ENCODE results near the gene MIEN1.
"Not testable (repeated sequence)": the region's sequence is repeated elsewhere in the genome, so short reads cannot be mapped to it uniquely, and the experiment has no call there.

The MIEN1 gene

GRCh38 chr17:39739885-39740356, 9.6 kb upstream of the MIEN1 start:
- peak; percentile 14 for DNase-seq

- peak; percentile 73 for DNase-seq
Measured at GRCh38 chr17:39738983-39739884, 8.9 kb upstream of the MIEN1 start.

- DNase-seq: peak; percentile 56
Measured at GRCh38 chr17:39738568-39738901, 8.2 kb upstream of the MIEN1 start.

GRCh38 chr17:39737760-39738567, 7.6 kb upstream of the MIEN1 start, which contains the start of gene GRB7:
GRB7 (plus strand) TSS chr17:39737938; CDS start chr17:39742302, 4,364 bp downstream.
- peak; percentile 71 for DNase-seq

- no peak for DNase-seq
Measured at GRCh38 chr17:39737206-39737759, 7.0 kb upstream of the MIEN1 start.

GRCh38 chr17:39736319-39737165, 6.2 kb upstream of the MIEN1 start:
- no peak for DNase-seq

- DNase-seq: no peak
Measured at GRCh38 chr17:39735882-39736281, 5.5 kb upstream of the MIEN1 start.

GRCh38 chr17:39732586-39732985, 2.3 kb upstream of the MIEN1 start:
- no peak for DNase-seq

- DNase-seq: no peak
Measured at GRCh38 chr17:39729280-39729851, 966 bp downstream of the MIEN1 start.

GRCh38 chr17:39727556-39727955, 2.8 kb downstream of the MIEN1 start:
- DNase-seq: no peak

GRCh38 chr17:39726617-39727016, 3.7 kb downstream of the MIEN1 start:
- DNase-seq: no peak

GRCh38 chr17:39725923-39726322, 4.4 kb downstream of the MIEN1 start:
- not testable (repeated sequence) for DNase-seq

- no peak for DNase-seq
Measured at GRCh38 chr17:39724731-39725130, 5.6 kb downstream of the MIEN1 start.

- DNase-seq: no peak
Measured at GRCh38 chr17:39722965-39723848, 7.1 kb downstream of the MIEN1 start.

GRCh38 chr17:39722104-39722503, 8.2 kb downstream of the MIEN1 start:
- DNase-seq: no peak

GRCh38 chr17:39719563-39720355, 10.6 kb downstream of the MIEN1 start:
- no peak for DNase-seq

GRCh38 chr17:39717660-39718059, 12.7 kb downstream of the MIEN1 start:
- no peak for DNase-seq

GRCh38 chr17:39716879-39717536, 13.3 kb downstream of the MIEN1 start:
- no peak for DNase-seq

GRCh38 chr17:39716073-39716818, 14.1 kb downstream of the MIEN1 start:
- no peak for DNase-seq
